ENCODE results near the gene CTIF. TPM values are rescaled to one million over a fixed set of nuclear protein-coding genes. Genes with fewer than 3 reads are reported as not detected.

CTIF gene
- total and polyA plus RNA-seq, 2 experiments from 2014 or later, result 8.6 to 14.4 TPM

DNA sequence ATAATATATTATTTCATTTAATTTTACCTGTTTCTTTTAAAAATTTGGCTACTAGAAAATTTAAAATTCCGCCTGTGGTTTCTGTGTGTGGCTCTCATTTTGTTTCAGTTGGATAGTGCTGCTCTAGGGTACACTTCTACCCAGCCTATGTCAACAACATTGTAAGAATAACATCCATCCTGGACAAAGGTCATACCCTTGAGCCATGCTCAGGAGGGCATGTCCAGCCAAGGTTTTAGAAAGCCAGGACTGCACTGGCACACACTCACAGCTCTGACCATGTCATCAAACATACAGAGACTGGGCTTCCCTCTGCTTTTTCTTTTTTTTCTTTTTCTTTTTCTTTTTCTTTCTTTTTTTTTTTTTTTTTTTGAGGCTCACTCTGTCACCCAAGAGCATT, 96.1 kb downstream of the CTIF start:
- no peak for ATAC-seq
- Histone ChIP-seq H3K27me3 (ENCODE audit: insufficient read depth) (no peaks in the 10 kb centered on the region), H3K9me2 (ENCODE audit: insufficient read depth) (no peaks in the 10 kb centered on the region), H3F3A (replicated peaks; ENCODE audit: low read depth) (no peaks in the 10 kb centered on the region), H2AFZ (no peak overlapping the region), H3K4me3 (no peak overlapping the region), H3K4me1 (ENCODE audit: insufficient read depth) (peaks cover 5% of the 10 kb centered on the region; the same call in 1 of the 2 replicates), H3K36me3 (ENCODE audit: insufficient read depth) (no peaks in the 10 kb centered on the region), H3K79me2 (replicated peaks; ENCODE audit: insufficient read depth) (no peaks in the 10 kb centered on the region), H3K4me2 (no peak overlapping the region), H3K27ac (ENCODE audit: low read depth) (no peak overlapping the region), H4K20me1 (replicated peaks; ENCODE audit: insufficient read depth) (no peaks in the 10 kb centered on the region)
- DNase-seq (ENCODE audit: low spot score), result no peak
- peaks cover 17% of the 10 kb centered on the region for H3K4me1 Mint-ChIP-seq
- no peak overlapping the region for H3K27ac Mint-ChIP-seq
- no peak overlapping the region for H3K4me3 Mint-ChIP-seq
- H3K27me3 Mint-ChIP-seq (ENCODE audit: insufficient read depth, low read depth, poor library complexity), result peaks cover 15% of the 10 kb centered on the region
- TF ChIP-seq, protein P1, sequence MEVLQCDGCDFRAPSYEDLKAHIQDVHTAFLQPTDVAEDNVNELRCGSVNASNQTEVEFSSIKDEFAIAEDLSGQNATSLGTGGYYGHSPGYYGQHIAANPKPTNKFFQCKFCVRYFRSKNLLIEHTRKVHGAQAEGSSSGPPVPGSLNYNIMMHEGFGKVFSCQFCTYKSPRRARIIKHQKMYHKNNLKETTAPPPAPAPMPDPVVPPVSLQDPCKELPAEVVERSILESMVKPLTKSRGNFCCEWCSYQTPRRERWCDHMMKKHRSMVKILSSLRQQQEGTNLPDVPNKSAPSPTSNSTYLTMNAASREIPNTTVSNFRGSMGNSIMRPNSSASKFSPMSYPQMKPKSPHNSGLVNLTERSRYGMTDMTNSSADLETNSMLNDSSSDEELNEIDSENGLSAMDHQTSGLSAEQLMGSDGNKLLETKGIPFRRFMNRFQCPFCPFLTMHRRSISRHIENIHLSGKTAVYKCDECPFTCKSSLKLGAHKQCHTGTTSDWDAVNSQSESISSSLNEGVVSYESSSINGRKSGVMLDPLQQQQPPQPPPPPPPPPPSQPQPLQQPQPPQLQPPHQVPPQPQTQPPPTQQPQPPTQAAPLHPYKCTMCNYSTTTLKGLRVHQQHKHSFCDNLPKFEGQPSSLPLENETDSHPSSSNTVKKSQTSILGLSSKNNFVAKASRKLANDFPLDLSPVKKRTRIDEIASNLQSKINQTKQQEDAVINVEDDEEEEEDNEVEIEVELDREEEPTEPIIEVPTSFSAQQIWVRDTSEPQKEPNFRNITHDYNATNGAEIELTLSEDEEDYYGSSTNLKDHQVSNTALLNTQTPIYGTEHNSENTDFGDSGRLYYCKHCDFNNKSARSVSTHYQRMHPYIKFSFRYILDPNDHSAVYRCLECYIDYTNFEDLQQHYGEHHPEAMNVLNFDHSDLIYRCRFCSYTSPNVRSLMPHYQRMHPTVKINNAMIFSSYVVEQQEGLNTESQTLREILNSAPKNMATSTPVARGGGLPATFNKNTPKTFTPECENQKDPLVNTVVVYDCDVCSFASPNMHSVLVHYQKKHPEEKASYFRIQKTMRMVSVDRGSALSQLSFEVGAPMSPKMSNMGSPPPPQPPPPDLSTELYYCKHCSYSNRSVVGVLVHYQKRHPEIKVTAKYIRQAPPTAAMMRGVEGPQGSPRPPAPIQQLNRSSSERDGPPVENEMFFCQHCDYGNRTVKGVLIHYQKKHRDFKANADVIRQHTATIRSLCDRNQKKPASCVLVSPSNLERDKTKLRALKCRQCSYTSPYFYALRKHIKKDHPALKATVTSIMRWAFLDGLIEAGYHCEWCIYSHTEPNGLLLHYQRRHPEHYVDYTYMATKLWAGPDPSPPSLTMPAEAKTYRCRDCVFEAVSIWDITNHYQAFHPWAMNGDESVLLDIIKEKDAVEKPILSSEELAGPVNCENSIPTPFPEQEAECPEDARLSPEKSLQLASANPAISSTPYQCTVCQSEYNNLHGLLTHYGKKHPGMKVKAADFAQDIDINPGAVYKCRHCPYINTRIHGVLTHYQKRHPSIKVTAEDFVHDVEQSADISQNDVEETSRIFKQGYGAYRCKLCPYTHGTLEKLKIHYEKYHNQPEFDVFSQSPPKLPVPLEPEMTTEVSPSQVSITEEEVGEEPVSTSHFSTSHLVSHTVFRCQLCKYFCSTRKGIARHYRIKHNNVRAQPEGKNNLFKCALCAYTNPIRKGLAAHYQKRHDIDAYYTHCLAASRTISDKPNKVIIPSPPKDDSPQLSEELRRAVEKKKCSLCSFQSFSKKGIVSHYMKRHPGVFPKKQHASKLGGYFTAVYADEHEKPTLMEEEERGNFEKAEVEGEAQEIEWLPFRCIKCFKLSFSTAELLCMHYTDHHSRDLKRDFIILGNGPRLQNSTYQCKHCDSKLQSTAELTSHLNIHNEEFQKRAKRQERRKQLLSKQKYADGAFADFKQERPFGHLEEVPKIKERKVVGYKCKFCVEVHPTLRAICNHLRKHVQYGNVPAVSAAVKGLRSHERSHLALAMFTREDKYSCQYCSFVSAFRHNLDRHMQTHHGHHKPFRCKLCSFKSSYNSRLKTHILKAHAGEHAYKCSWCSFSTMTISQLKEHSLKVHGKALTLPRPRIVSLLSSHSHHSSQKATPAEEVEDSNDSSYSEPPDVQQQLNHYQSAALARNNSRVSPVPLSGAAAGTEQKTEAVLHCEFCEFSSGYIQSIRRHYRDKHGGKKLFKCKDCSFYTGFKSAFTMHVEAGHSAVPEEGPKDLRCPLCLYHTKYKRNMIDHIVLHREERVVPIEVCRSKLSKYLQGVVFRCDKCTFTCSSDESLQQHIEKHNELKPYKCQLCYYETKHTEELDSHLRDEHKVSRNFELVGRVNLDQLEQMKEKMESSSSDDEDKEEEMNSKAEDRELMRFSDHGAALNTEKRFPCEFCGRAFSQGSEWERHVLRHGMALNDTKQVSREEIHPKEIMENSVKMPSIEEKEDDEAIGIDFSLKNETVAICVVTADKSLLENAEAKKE (CRISPR knock-in tag; IDR thresholded peaks at IDR 0.05), result no peak
- TF ChIP-seq CTCF (conservative IDR thresholded peaks at IDR 0.05; ENCODE audit: low read depth in 2 of 2) (no peak), REST (IDR thresholded peaks at IDR 0.05; ENCODE audit: unreplicated experiment) (no peak), ZNF331 (CRISPR knock-in tag; IDR thresholded peaks at IDR 0.05; ENCODE audit: low read depth) (no peak), NANOG (IDR thresholded peaks at IDR 0.05; ENCODE audit: borderline replicate concordance) (no peak), POLR2AphosphoS5 (IDR thresholded peaks at IDR 0.05; ENCODE audit: low read depth) (no peak), CREB1 (CRISPR knock-in tag; IDR thresholded peaks at IDR 0.05; ENCODE audit: low read depth) (no peak), STAT1 (IDR thresholded peaks at IDR 0.05; ENCODE audit: unreplicated experiment) (no peak), JUNB (IDR thresholded peaks at IDR 0.05; ENCODE audit: unreplicated experiment) (no peak), ZNF114 (CRISPR knock-in tag; IDR thresholded peaks at IDR 0.05) (no peak), EZH2phosphoT487 (IDR thresholded peaks at IDR 0.05; ENCODE audit: unreplicated experiment) (no peak), EZH2 (IDR thresholded peaks at IDR 0.05; ENCODE audit: low read depth, unreplicated experiment) (no peak)
- TF ChIP-seq, protein P2, sequence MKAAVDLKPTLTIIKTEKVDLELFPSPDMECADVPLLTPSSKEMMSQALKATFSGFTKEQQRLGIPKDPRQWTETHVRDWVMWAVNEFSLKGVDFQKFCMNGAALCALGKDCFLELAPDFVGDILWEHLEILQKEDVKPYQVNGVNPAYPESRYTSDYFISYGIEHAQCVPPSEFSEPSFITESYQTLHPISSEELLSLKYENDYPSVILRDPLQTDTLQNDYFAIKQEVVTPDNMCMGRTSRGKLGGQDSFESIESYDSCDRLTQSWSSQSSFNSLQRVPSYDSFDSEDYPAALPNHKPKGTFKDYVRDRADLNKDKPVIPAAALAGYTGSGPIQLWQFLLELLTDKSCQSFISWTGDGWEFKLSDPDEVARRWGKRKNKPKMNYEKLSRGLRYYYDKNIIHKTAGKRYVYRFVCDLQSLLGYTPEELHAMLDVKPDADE (IDR thresholded peaks at IDR 0.05), result no peak
- no peaks in the 10 kb centered on the region for H3K9me3 Mint-ChIP-seq
- H3K36me3 Mint-ChIP-seq (ENCODE audit: low read depth), result peaks cover 2% of the 10 kb centered on the region; the same call in 1 of the 3 replicates
